DLD1 (cell line): ENCODE data around the gene KISS1.
"Not testable (repeated sequence)": the region's sequence is repeated elsewhere in the genome, so short reads cannot be mapped to it uniquely, and the experiment has no call there.

Experiments used
- in situ Hi-C: cut with HindIII; loops from 2 replicates; pipeline ENCODE4 v1.10.0; 2017; ENCODE audit warnings: low sequenced_read_pairs

KISS1 gene, protein sequence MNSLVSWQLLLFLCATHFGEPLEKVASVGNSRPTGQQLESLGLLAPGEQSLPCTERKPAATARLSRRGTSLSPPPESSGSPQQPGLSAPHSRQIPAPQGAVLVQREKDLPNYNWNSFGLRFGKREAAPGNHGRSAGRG

DNA sequence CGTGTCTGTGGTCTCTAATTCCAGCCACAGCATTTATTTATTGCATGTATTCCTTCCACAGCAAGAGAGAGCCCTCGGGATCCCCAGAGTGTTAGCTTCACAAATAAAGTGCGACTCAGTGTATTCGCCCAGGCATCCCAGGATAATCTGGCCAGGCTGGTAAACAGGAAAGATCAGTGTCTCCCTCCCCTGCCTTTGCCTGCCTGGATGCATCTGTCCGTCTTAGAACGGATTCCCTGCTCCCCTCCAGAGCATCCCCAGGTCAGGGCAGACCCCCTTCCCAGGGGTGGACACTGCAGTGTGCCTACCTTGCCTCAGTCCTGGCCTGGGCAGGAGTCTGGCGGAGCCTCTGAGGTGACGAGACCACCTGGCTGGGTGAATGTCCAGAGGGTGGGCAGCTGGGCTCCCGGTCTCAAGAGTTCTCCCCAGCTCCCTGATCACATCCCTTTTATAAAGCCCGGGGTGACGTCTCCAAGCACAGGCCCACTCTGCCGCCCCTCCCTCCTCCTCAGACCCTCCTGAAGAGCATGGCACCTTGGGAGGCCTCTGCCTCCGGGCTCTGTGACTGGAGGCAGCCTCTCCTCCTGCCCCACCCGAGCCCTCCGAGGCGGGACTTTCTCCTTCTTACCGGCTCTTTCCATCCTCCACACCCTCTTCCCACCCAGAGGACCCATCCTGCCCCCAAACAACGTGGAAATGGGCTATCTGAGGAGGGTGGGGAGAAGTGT is at the start of gene KISS1:
Gene KISS1 (minus strand): TSS at position 424 of the 728 bp plus-strand sequence. CDS start 3,615 bp downstream, outside the sequence.
- in situ Hi-C loops, result no loop called here

DNA sequence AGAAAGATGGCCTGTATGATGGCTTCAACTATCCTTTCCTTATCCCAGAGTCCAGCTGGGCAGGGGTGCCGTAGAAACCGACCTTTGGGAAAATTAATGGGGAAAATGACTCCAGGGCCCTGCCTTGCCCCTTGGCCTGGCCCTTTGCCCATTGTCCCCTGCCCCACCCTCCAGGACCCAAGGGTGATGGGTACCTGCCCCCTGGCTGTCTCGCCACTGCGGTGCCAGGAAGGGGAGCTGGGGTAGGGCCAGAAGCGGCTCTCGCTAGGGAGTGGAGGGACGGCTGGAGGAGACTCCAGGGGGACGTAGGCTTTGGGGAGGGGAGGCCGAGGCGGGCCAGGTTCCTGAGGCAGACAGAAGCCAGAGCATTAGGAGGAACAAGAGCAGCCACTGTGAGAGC is 46.6 kb upstream of the KISS1 start:
- in situ Hi-C loops, result no loop called here

DNA sequence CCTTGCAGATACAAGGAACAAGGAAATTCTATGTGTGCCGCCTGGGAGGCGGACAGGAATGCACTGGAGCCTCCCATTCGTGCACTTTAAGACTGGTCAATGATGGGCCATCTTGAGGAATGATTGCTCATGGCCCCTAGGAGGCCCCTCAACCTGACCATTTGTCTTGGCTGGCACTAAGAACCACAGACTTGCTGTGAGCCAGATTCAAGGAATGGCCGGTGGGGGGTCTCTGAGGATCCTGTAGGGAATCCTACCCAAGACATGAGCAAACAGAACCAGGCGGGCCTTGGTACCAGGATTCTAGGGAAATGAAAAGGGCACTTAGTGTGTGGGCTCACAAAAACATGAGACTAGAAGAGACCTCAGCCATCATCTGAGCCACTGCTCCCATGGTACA is 45.6 kb upstream of the KISS1 start:
- in situ Hi-C loops, result no loop called here

DNA sequence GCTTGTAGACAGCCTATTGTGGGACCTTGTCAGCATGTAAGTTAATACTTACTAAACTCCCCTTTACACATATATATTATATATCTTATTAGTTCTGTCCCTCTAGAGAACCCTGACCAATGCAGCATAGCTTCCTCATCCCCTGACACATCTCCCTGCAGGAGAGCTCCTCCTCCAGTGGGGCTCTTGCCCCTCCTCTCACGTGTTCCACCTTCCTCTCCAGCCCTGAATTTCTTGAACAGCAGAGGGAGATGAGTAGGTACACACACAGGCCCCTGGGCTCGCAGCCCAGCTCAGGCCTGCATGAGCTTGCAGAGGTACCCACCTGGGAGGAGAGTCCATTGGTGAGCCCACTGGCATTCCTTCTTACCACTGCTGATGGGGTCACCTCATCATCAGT is 44.8 kb upstream of the KISS1 start:
- in situ Hi-C loops, result no loop called here

DNA sequence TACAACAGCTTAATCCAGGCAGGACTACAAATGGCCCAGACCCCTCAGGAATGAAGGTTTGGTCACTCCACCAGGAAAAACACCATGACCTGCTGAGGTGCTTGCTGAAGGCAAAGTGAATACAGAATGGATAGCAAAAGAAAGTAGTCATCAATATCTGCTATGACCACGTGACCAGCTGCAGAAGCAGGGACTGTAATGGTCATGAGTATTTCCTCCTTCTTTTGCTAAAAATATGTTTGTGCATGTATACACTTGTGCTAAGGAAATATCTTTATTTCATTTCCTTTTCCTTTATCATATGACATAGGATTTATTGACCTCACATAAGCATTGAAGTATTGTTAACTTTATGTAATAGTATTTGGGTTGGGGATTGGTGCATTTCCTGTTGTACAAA is 43.9 kb upstream of the KISS1 start:
- in situ Hi-C loops, result no loop called here

DNA sequence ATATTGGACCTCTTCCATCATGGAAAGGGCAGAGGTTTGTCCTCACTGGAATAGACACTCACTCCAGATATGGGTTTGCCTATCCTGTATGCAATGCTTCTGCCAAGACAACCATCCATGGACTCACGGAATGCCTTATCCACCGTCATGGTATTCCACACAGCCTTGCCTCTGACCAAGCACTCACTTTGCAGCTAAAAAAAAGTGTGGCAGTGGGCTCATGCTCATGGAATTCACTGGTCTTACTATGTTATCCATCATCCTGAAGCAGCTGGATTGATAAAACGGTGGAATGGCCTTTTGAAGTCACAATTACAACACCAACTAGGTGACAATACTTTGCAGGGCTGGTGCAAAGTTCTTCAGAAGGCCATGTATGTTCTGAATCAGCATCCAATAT is 43.1 kb upstream of the KISS1 start:
- in situ Hi-C loops, result not testable (repeated sequence)

DNA sequence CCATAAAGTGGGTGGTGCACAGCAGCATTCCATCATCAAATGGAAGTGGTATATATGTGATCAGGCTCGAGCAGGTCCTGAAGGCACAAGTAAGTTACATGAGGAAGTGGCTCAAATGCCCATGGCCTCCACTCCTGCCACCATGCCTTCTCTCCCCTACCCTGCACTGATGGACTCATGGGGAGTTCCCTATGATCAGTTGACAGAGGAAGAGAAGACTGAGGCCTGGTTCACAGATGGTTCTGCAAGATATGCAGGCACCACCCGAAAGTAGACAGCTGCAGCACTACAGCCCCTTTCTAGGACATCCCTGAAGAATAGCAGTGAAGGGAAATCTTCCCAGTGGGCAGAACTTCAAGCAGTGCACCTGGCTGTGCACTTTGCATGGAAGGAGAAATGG is 42.2 kb upstream of the KISS1 start:
- in situ Hi-C loops, result not testable (repeated sequence)

DNA sequence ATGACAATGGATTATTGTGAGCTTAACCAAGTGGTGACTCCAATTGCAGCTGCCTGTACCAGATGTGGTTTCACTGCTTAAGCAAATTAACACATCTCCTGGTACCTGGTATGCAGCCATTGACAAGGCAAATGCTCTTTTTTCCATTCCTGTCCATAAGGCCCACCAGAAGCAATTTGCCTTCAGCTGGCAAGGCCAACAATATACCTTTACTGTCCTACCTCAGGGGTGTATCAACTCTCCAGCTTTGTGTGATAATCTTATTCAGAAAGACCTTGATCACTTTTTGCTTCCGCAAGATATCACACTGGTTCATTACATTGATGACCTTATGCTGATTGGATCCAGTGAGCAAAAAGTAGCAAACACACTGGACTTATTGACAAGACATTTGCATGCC is 41.2 kb upstream of the KISS1 start:
- in situ Hi-C loops, result not testable (repeated sequence)

DNA sequence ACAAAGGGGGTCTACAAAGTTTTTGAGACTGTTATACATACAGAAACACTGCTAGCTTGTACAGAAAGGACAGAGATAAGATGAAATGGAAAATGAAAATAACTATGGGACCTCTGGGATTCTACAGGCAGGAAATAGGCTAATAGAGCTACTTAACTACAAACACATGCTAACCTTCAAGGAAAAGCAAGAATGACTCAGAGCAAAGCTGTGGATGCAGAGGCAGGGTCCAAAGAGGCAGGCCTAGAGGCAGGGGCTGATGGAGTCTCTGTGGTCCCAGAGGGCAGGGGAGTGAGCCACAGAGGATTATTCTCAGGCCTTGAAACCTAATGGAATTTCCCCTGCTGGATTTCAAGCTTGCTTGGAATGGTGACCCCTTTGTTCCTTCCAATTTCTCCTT is 36.2 kb upstream of the KISS1 start:
- in situ Hi-C loops, result no loop called here

DNA sequence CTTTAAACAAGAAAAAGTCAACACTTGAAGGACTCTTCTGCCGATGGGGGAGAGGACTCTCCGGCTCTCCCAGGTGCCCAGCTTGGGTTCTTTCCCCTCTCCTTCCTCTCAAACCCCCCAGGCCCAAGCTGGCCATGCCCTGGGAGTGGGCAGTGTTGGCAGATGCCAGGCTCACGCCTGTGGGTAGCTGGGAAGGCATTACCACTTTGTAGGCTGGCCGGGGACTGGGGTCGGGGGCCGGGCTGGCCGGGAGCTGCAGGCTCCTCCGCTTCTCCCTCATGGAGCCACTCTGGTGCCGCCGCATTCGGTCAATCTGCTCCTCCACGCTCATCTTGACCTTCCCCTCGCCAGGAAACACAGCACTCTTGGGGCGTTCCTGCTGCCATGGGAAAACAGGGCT is 33.9 kb upstream of the KISS1 start:
- in situ Hi-C loops, result no loop called here

DNA sequence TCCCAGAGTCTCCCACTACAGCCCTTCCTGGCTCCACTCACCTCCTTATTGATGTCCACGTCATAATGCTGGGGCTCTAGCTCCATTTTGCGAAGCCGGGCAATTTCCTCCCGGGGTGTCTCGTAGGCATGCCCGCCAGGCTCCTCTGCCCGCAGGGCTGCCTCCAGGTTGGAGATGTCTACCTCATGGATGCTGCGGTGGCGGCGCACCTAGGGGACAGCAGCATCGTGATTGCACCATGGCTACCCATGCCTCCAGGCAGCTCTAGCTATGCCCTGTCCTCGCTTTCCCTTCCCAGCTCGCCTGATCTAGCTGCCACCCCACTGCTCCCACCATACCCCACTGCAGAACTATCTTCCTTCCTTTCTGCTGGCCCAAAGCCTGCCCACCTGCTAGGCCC is 32.6 kb upstream of the KISS1 start:
- in situ Hi-C loops, result no loop called here

DNA sequence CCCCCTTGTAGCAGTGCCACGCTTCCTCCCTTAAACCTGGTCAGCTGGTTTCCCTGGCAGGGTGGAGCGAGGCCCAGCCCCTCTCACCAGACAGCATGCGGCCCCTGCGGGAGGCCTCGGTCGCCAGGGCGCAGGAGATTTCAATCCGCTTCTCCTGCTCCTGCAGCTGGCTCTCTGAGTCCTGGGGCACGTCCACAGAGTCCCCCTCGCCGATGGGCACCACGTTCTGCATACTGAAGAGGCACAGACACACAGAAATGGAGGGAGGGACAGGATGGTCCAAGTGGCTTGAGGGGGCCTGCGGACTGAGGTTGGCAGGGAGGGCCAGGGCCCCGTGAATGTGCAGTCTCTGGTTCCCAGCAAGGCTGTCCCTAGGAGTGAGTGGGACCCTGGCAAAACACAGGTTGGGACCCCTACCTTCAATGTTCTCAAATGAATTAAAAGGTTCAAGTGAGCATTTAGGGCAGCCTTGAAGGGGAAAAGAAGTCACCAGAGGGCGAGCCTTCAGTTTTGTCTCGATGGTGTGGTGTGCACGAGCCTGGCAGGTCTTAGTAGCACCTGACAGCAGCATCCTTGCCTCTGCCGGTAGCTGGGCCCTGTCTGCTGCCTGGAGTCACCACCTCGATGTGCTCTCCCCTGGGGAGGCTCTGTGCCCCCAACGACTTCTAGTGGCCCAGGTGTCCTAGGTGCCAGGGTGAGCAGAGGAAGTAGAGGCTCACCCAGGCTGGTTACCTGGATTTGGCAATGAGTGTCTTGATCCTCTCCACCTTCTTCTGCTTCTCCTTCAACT is 31.9 kb upstream of the KISS1 start:
- in situ Hi-C loops, result no loop called here

DNA sequence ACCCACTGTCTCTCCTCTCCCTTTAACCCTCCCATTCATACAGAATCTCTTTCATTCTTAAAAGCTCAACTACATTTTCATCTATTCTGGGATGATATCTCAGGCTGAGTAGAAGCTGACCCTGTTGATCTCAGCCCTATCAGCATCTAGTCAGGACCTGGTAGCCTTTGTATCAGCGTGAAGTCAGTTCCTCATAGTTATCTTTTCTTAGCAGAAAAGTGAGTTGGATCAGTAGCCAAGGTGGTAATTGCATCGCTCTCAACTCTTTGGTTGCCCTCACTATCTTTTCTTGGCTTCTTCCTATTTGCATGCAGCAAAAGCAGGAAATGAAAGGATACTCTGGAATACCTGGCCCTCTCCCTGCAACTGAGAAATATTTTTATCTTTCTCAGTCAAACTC is 31.1 kb upstream of the KISS1 start:
- in situ Hi-C loops, result no loop called here

DNA sequence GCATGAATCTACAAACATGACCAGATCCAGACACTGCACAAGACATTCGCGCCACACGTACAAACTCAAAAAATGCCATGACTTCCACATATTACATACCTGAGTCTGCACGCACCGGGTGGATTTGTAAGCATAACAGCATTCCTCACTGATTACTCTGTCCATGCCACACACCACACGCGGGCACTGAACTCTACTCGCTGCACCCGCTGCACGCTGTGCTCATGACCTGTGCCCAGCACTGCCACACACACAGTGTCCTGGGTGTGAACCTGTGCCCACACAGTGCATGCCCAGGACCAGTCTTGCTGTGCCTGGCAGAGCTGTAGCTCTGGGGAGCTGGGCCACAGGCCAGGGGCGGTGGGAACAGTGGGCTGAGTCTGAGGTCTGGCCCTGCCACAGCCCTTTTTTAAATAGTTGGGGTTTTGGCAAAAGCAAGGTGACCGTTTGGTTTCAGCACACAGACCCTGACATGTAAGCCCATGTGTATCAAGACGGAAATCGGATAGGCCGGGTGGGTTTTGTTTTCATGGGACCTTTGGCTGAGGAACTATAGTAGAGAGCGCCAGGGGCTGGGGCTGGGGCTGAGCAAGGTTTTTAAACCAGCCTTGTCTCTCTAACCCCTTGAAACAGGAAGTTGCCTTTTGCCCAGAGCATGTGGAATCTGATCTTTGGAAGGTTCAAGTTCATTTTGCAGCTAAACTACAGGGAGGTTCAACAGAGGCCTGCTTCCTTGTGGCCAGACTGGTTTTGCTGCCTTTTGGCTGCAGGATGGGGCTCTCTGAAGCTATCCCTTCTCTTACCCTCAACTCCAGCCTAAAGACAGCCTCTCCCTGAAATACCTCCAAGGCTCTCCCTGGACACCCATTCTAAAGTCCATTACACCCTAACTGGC is 29.8 kb upstream of the KISS1 start:
- in situ Hi-C loops, result no loop called here

DNA sequence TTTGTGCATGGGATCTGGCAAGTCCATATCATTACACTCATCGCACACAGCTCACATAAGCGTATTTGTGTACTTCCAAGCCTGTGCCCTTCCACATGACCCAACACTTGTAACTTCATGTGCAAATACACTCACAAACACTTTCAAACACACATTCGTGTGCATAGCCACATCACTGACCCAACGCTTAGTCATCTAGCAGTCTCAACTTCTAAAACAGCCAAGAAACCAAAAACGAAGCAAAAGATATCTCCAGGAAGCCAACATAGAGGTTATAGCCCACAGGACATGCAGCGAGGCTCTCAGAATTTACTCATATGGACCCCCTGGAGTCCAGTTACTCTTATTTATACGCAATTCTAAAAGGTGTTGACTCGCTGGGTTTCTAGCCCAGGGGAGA is 28.4 kb upstream of the KISS1 start:
- in situ Hi-C loops, result no loop called here

DNA sequence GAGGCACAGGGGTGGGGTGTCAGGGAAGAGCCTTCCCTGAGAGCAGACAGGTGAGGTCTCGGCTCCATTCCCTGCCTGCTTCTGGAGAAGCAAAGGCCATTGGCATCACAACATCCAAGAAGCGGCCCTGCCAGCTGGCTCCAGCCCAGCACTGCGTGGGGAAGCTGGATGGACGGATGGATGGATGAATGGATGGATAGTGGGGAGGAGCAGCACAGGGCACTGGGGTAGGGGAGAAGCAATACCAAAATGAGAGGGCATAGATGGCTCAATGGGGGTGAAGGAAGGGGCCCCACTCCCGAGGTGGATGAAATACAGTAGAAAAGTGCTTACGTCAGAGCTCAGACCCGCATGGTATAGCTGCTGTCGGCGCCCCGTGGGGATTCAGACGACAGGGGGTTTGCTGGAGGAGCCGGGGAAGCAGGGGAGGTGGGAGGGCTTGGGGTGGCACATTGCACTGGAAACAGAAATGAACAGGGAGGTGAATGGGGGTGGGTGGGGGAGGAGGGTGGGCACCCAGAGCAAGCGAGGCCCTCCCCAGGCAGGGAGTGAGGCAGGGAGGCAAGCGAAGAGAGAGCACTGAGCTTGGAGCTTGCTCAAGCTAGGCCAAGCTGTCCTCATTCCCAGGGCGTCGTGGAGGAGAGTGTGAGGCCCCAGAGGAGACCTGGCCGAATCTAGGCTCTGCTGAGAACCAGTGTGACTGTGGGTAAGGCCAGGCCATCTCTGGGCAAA is 27.0 kb upstream of the KISS1 start:
- in situ Hi-C loops, result no loop called here

DNA sequence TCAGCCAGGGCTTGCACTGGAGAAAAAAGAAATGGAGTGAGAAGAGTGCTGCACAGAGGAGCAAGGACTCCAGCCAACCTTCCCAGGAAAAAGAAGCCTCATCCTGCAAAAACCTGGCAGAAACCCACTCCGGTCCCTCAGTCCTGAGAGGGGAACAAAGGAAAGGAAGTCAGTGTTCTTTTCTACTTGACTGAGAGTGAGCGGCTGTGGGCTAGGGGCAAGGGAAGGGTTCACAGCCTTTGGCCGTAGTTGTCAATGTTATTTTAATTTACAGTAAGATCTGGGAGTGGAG is 26.4 kb upstream of the KISS1 start:
- in situ Hi-C loops, result no loop called here

DNA sequence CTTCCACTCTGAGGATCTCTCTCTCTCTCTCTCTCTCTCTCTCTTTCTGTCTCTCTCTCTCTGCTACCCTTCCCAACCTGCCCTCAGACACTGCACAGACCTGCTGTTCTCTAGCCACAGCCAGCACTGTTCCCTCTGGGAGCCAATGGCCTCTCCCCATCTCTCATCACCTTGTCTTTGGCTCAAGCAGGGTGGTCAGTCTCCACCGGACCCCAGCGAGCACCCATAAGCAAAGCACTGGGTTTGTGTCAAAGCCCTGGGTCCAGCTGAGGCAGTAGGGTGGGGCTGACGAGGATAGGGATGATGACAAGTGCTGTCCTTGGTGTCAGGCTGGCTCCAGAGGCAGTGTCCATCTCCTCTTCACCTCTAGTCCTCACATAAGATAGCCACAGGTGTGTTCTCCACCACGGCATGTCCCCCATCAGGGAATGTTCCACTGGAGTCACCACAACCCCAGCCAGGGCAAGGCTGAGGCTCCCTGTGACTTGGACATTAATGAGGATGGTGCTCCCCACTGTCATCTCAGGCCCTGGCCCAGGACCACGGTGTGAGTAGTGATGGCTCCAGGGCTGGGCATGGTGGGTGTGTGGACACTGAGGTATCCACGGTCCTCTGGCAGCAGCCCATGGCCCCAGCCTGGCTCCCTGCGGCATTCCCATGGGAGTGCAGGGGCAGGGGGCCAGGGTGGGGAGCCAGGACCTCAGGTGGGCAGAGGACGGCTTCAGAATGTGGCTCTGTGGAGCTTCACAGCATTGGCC is 25.9 kb upstream of the KISS1 start:
- in situ Hi-C loops, result no loop called here

DNA sequence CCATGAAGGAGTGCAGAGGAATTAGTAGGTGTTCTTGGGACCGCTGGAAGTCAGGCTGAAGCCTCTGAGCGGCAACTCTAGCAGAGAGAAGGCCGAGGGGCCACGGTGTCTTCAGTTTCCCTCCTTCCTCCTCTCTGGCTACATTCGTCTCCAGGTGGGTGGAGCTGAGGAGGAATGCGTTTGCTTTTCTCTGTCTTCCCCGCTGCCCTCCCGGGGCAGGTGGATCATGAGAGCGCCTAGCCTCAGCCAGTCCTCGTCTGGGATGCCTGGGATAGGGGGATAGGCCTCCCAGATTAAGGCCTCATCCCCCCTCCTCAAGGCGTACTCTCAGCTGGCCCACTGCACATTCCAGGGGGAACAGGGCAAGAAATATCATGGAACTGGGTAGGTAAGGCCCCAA is 25.0 kb upstream of the KISS1 start:
- in situ Hi-C loops, result no loop called here
